ENCODE data around the gene PLIN1.

- TF ChIP-seq POLR2A (IDR thresholded peaks at IDR 0.05; ENCODE audit: low read depth, low read length) (no peak), POLR2AphosphoS5 (IDR thresholded peaks at IDR 0.05; ENCODE audit: insufficient read depth, low read depth, low read length) (no peak), MAX (IDR thresholded peaks at IDR 0.05; ENCODE audit: insufficient read depth, insufficient read length) (no peak), FOS (IDR thresholded peaks at IDR 0.05; ENCODE audit: borderline replicate concordance, insufficient read depth, low read length) (no peak), EZH2 (IDR thresholded peaks at IDR 0.05; ENCODE audit: borderline replicate concordance, low read depth, low read length, severe bottlenecking) (no peak)
- TF ChIP-seq, protein P1, sequence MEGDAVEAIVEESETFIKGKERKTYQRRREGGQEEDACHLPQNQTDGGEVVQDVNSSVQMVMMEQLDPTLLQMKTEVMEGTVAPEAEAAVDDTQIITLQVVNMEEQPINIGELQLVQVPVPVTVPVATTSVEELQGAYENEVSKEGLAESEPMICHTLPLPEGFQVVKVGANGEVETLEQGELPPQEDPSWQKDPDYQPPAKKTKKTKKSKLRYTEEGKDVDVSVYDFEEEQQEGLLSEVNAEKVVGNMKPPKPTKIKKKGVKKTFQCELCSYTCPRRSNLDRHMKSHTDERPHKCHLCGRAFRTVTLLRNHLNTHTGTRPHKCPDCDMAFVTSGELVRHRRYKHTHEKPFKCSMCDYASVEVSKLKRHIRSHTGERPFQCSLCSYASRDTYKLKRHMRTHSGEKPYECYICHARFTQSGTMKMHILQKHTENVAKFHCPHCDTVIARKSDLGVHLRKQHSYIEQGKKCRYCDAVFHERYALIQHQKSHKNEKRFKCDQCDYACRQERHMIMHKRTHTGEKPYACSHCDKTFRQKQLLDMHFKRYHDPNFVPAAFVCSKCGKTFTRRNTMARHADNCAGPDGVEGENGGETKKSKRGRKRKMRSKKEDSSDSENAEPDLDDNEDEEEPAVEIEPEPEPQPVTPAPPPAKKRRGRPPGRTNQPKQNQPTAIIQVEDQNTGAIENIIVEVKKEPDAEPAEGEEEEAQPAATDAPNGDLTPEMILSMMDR (IDR thresholded peaks at IDR 0.05; ENCODE audit: extremely low read depth in 1 of 2, insufficient read depth in 1 of 2, low read depth in 1 of 2, low read length in 2 of 2) = no peak
These were observed 22.9 kb downstream of the PLIN1 start for GRCh38 chr15:89656116-89656815.

Measured in endothelial cell of umbilical vein (primary cell).